HuH-7.5 (cell line): ENCODE measurements around the gene TTYH1.

Experiments
- DNase-seq: peaks from one replicate; pipeline ENCODE4 v3.0.0; 2011; ENCODE audit warnings: low spot score

TTYH1 gene

GRCh38 chr19:54392105-54392504 lies 23.2 kb upstream of the TTYH1 start:
- no peak for DNase-seq

- no peak for DNase-seq
Observed at GRCh38 chr19:54393381-54393780, 21.9 kb upstream of the TTYH1 start.

GRCh38 chr19:54395685-54396084 lies 19.6 kb upstream of the TTYH1 start:
- DNase-seq = no peak

GRCh38 chr19:54399189-54399588 lies 16.1 kb upstream of the TTYH1 start:
- DNase-seq = no peak

- no peak for DNase-seq
Observed at GRCh38 chr19:54400913-54401312, 14.4 kb upstream of the TTYH1 start.

- no peak for DNase-seq
Observed at GRCh38 chr19:54403054-54403453, 12.2 kb upstream of the TTYH1 start.

GRCh38 chr19:54405628-54406027 lies 9.6 kb upstream of the TTYH1 start:
- DNase-seq = no peak

- DNase-seq = no peak
Observed at GRCh38 chr19:54407780-54408179, 7.5 kb upstream of the TTYH1 start.

GRCh38 chr19:54408456-54409026 lies 6.7 kb upstream of the TTYH1 start:
- no peak for DNase-seq

GRCh38 chr19:54411033-54411432 lies 4.2 kb upstream of the TTYH1 start:
- no peak for DNase-seq

GRCh38 chr19:54412877-54413276 lies 2.4 kb upstream of the TTYH1 start:
- no peak for DNase-seq

- DNase-seq = no peak
Observed at GRCh38 chr19:54414156-54414555, 1.1 kb upstream of the TTYH1 start.

GRCh38 chr19:54415901-54416673 lies 823 bp downstream of the TTYH1 start:
- no peak for DNase-seq

GRCh38 chr19:54416695-54417491 lies 1.6 kb downstream of the TTYH1 start:
- no peak for DNase-seq

- DNase-seq = no peak
Observed at GRCh38 chr19:54418030-54418929, 3.0 kb downstream of the TTYH1 start.

- peak; percentile 14 for DNase-seq
Observed at GRCh38 chr19:54418930-54419800, 3.9 kb downstream of the TTYH1 start.

- DNase-seq = no peak
Observed at GRCh38 chr19:54420068-54420382, 4.8 kb downstream of the TTYH1 start.

- DNase-seq = peak; percentile 40
Observed at GRCh38 chr19:54420383-54421168, 5.3 kb downstream of the TTYH1 start.

- no peak for DNase-seq
Observed at GRCh38 chr19:54421169-54421516, 5.9 kb downstream of the TTYH1 start.

- peak; percentile 27 for DNase-seq
Observed at GRCh38 chr19:54421521-54421920, 6.3 kb downstream of the TTYH1 start.

- no peak for DNase-seq
Observed at GRCh38 chr19:54422136-54422535, 6.9 kb downstream of the TTYH1 start.
